Activated naive CD8-positive, alpha-beta T cell treated with anti-CD3 and anti-CD28 coated beads, Interleukin-2, amount 50 U/mL, for 24 hours (primary cell): ENCODE data around the gene ADAMTS16.

Experiments used
- ATAC-seq: fragments of 150-1000 bp; cut with Tn5 transposase; one replicate; pipeline ENCODE4 v1.10.0; 2021
- DNase-seq: peaks from one replicate; pipeline ENCODE4 v3.0.0; 2021
- H3K27ac Mint-ChIP-seq: one replicate; pipeline ENCODE4 v1.8.0; 2021; ENCODE audit warnings: mild to moderate bottlenecking, mixed read lengths
- H3K27me3 Mint-ChIP-seq: one replicate; pipeline ENCODE4 v1.8.0; 2021; ENCODE audit warnings: mixed read lengths
- H3K36me3 Mint-ChIP-seq: one replicate; pipeline ENCODE4 v1.8.0; 2021; ENCODE audit warnings: low read depth, mixed read lengths
- H3K4me1 Mint-ChIP-seq: one replicate; pipeline ENCODE4 v1.8.0; 2021; ENCODE audit warnings: mixed read lengths
- H3K4me3 Mint-ChIP-seq: one replicate; pipeline ENCODE4 v1.8.0; 2021; ENCODE audit warnings: mild to moderate bottlenecking, moderate library complexity, mixed read lengths
- H3K9me3 Mint-ChIP-seq: one replicate; pipeline ENCODE4 v1.8.0; 2021; ENCODE audit warnings: mixed read lengths

The ADAMTS16 gene

DNA sequence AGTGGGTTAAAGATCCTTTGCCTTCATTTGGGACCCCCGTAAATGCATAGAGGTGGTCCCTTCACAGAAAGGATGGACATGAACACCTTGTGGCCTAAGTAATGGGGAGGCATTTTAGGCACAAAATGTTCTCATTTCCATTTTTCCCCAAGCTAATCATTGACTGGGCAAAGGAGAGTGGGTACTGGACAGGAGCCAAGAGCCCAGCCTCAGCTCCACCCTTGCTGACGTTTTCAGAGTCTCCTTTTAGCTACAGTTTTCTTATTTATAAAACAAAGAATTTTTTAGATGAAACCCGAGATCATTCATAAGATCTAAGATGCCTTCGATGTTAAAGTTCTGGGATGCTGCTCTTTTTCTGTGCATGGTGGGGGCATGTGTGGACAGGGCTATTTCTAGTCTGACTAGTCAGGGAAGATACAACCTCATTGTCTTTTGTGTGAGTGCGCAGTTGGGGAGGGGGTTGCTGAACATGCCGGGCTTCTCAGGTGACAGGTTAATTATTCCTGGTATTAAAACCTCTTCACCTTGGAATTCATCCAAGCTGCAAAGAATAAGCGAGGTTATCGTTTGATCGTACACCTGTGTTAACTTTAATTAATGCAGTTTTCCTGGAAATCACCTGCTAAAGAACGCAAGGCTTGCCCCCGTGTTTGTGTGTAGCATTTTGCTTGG lies 48.4 kb downstream of the ADAMTS16 start:
- H3K4me1 Mint-ChIP-seq: no peaks in the 10 kb centered on the region
- no peak overlapping the region for H3K27ac Mint-ChIP-seq
- H3K9me3 Mint-ChIP-seq: no peaks in the 10 kb centered on the region
- no peaks in the 10 kb centered on the region for H3K36me3 Mint-ChIP-seq
- H3K27me3 Mint-ChIP-seq: no peaks in the 10 kb centered on the region
- ATAC-seq: no peak
- H3K4me3 Mint-ChIP-seq: no peak overlapping the region
- no peak for DNase-seq

DNA sequence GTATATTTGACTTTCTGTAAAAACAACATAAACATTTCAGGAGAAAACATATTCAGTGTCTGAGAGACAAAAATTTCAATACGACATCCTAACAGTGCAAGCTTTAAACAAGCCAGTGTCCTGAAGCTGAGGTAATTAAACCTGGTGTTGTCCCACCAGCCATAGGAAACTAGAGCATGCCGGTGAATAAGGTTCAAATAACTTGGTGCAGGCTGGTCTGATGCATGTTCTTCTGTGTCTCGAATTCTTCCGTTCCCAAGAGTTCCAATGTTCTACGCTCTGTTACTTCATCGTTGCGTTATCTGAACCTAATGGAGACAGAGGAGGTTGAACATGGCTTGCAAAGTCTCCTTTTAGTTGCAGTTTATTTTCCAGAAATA lies 48.9 kb downstream of the ADAMTS16 start:
- Mint-ChIP-seq H3K4me1 (no peaks in the 10 kb centered on the region), H3K36me3 (no peaks in the 10 kb centered on the region), H3K27me3 (no peaks in the 10 kb centered on the region), H3K27ac (no peak overlapping the region), H3K9me3 (no peaks in the 10 kb centered on the region), H3K4me3 (no peak overlapping the region)
- DNase-seq (no peak), ATAC-seq (no peak)

DNA sequence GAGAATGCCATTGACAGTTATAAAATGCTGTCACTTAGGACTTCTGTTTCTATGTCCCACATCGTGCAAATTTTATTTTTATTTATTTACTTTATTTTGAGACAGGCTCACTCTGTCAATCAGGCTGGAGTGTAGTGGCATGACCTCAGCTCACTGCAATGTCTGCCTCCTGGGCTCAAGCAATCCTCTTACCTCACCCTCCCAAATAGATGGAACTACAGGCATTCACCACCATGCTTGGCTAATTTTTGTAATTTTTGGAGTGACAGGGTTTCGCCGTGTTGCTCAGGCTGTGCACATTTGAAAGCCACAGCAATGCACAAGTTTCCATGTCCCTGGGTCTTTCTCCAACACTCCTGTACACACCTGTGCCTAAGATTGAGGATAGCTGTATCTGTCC lies 51.8 kb downstream of the ADAMTS16 start:
- H3K9me3 Mint-ChIP-seq: peaks cover 3% of the 10 kb centered on the region
- no peaks in the 10 kb centered on the region for H3K4me1 Mint-ChIP-seq
- H3K36me3 Mint-ChIP-seq: no peaks in the 10 kb centered on the region
- no peak overlapping the region for H3K4me3 Mint-ChIP-seq
- no peak for DNase-seq
- H3K27me3 Mint-ChIP-seq: no peaks in the 10 kb centered on the region
- ATAC-seq: no peak
- no peak overlapping the region for H3K27ac Mint-ChIP-seq

DNA sequence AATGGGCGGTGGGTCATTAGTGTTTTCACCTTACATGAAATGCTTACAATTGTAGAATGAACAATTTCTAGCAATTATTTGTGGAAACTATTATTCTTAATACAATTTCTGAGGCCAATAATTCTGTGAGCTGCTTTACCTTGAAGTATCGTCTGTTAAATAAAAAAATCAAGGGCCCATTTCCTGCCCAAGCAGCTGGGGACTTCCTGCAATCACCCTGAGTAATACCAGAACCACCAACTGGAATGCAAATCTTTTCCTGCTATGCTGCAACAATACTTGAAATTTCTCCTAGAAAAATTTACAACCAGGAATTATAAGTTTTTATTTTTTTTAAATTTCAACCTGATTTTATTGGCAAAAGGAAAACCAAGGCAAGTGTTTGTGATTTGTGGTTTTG lies 52.6 kb downstream of the ADAMTS16 start:
- H3K4me1 Mint-ChIP-seq: no peaks in the 10 kb centered on the region
- H3K9me3 Mint-ChIP-seq: peaks cover 3% of the 10 kb centered on the region
- DNase-seq: no peak
- H3K4me3 Mint-ChIP-seq: no peak overlapping the region
- no peaks in the 10 kb centered on the region for H3K36me3 Mint-ChIP-seq
- H3K27ac Mint-ChIP-seq: no peak overlapping the region
- ATAC-seq: no peak
- no peaks in the 10 kb centered on the region for H3K27me3 Mint-ChIP-seq

DNA sequence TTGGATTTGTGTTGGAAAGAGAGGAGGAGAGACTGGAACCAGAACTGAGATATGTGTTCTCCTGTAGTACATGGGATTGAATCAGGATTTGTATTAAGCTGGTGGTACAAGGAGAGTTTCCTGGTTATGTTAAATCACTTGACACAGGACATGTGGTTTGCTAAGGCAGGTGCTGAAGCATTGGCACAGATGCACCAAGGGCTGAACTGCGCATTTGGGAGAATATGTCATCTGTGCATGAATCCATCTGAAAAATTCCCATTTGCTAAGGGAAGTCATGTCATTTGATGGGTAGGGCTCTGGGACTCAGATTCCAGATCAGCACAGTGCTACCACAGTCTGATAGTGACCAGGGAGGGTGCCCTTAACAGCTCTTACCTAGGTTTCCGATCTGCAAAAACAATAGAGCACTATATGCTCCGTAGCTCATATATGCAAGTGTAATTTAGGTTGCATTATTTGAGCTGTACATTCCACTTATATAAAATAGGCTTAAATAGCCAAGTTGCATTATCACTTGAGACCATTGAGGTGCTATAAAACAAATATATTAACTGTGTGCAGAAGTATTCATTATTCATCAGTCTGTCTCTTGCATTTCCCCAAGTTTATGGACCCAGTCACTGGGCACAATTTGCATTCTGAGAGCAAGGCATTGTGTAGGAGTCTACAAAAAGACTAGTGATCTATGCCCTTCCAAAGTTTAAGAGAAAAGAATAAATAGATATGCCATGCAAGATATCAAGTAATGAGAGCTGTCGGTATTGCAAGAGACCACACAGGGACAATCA lies 55.2 kb downstream of the ADAMTS16 start:
- no peaks in the 10 kb centered on the region for H3K4me1 Mint-ChIP-seq

DNA sequence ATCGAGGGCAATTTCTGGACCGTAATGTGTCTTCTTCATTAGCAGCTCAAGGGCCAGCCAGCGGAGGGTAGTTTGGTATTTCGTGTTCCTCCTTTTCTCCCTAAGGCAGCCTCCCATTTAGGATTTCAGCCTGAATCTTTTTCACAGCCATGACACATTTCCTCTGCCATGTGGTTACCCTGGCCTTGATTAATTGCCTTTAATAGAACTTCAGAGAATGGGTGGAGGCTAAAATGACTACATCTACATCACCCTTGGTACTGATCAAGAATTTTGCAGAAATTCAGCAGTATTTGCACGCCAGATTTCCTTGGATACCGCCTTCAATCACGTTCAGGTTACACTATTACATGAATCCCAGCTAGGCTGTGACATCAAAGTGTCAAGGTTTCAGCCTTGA lies 58.0 kb downstream of the ADAMTS16 start:
- no peaks in the 10 kb centered on the region for H3K4me1 Mint-ChIP-seq
- no peak overlapping the region for H3K4me3 Mint-ChIP-seq
- H3K9me3 Mint-ChIP-seq: peaks cover 3% of the 10 kb centered on the region
- H3K36me3 Mint-ChIP-seq: no peaks in the 10 kb centered on the region
- H3K27ac Mint-ChIP-seq: no peak overlapping the region
- H3K27me3 Mint-ChIP-seq: no peaks in the 10 kb centered on the region
- ATAC-seq (no peak), DNase-seq (no peak)

More for the DNA sequence above, 55.2 kb downstream of the ADAMTS16 start:
- no peaks in the 10 kb centered on the region for H3K36me3 Mint-ChIP-seq
- peaks cover 3% of the 10 kb centered on the region for H3K9me3 Mint-ChIP-seq
- no peaks in the 10 kb centered on the region for H3K27me3 Mint-ChIP-seq
- ATAC-seq (no peak), DNase-seq (no peak)
- H3K4me3 Mint-ChIP-seq: no peak overlapping the region
- H3K27ac Mint-ChIP-seq: no peak overlapping the region

DNA sequence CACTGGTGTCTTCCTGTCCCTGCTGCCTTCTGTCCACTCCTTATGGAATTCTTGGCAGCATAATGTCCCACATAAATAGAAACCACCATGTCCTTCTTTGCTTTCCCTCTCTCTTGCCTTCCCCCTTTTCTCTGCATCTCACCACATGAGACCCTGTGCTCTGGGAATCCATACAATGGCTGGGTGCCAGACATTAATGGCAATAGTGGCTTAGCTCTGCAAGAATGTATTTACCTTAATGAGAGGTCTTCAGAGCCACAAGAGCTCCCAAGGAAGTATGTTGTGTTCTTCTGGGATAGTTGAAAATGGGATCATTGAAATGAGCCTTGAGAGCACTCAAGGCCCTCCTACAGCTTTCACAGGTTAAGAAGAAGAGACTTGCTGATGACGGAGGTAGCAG lies 58.7 kb downstream of the ADAMTS16 start:
- Mint-ChIP-seq H3K4me3 (no peak overlapping the region), H3K27ac (no peak overlapping the region), H3K27me3 (no peaks in the 10 kb centered on the region), H3K36me3 (no peaks in the 10 kb centered on the region), H3K4me1 (no peaks in the 10 kb centered on the region), H3K9me3 (peaks cover 3% of the 10 kb centered on the region)
- no peak for DNase-seq
- no peak for ATAC-seq

DNA sequence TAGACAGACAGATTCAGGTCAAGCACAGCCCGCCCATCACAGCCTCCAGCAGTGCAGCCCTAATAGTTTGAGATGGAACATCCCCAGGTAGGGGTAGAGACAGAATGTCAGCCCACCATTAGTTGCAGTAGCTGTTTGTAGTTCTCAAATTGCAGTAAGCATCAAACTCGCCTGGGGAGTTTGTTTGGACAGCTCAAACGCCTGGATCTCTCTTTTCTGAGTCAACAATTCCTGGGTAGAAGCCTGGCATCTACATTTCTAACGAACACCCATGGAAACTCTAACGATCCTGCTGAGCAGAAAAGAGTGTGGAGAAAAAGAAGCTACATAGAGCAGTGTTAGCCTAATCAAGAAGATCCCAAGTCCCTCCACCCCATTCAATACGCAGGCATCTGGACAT lies 59.4 kb downstream of the ADAMTS16 start:
- DNase-seq (no peak), ATAC-seq (no peak)
- H3K27ac Mint-ChIP-seq: no peak overlapping the region
- H3K9me3 Mint-ChIP-seq: peaks cover 3% of the 10 kb centered on the region
- H3K27me3 Mint-ChIP-seq: no peaks in the 10 kb centered on the region
- no peaks in the 10 kb centered on the region for H3K4me1 Mint-ChIP-seq
- no peaks in the 10 kb centered on the region for H3K36me3 Mint-ChIP-seq
- H3K4me3 Mint-ChIP-seq: no peak overlapping the region

DNA sequence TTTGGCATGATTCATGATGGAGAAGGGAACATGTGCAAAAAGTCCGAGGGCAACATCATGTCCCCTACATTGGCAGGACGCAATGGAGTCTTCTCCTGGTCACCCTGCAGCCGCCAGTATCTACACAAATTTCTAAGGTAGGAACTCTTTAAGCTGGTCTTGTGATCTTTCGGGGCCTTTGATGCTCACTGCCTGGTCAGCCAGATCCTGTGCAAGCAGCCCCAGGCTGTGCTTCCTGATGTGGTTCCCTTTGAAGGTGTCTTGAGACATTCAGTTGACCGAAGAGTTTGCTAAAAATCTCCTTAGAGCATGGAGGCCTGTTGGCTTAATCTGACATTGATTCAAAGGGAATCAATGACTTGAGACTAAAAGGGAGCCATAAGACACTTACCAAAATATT lies 60.0 kb downstream of the ADAMTS16 start:
- no peak for ATAC-seq
- no peaks in the 10 kb centered on the region for H3K36me3 Mint-ChIP-seq
- DNase-seq: no peak
- no peak overlapping the region for H3K27ac Mint-ChIP-seq
- no peaks in the 10 kb centered on the region for H3K4me1 Mint-ChIP-seq
- peaks cover 3% of the 10 kb centered on the region for H3K9me3 Mint-ChIP-seq
- H3K27me3 Mint-ChIP-seq: no peaks in the 10 kb centered on the region
- H3K4me3 Mint-ChIP-seq: no peak overlapping the region

DNA sequence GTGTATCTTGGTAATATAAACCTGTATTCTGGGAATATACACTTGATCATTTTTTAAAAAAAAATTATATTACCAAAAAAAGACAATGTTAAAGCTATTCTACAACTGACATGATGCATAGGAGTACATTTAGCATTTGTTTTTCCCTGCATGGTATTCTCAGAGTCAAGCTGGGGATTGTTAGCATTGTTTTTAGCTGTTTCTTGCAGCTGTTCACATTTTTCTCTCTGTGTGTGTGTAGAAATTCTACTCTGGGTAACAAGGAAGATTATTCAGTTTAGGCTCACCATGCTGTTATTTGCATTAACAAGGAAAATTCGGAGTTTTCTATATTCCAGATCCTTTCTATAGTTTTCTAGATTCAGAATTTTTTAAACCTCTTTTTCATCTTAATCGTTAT lies 62.2 kb downstream of the ADAMTS16 start:
- no peaks in the 10 kb centered on the region for H3K4me1 Mint-ChIP-seq
- peaks cover 4% of the 10 kb centered on the region for H3K9me3 Mint-ChIP-seq
- no peak overlapping the region for H3K27ac Mint-ChIP-seq
- H3K27me3 Mint-ChIP-seq: no peaks in the 10 kb centered on the region
- H3K36me3 Mint-ChIP-seq: no peaks in the 10 kb centered on the region
- no peak overlapping the region for H3K4me3 Mint-ChIP-seq
- ATAC-seq (no peak), DNase-seq (no peak)

DNA sequence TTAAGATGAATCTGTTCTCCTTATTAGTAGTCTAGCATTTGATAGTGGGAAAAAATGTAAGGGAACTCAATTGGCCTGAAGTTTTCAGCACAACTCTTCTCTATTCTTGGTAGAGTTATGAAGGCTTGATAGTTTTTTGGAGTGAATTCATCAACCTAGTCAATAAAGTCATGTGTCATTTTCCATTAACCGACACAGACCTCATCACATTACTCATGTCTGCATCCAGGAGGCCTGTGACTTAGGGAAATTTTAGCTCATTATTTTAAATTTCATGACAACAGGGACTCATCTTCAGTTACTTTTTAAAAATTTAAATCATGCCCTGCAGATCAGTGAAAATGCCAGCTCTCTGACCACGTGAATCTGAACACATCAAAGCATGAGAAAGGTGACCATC lies 63.3 kb downstream of the ADAMTS16 start:
- Mint-ChIP-seq H3K4me1 (no peaks in the 10 kb centered on the region), H3K27ac (no peak overlapping the region), H3K36me3 (no peaks in the 10 kb centered on the region), H3K9me3 (peaks cover 4% of the 10 kb centered on the region), H3K27me3 (no peaks in the 10 kb centered on the region), H3K4me3 (no peak overlapping the region)
- no peak for DNase-seq
- ATAC-seq: no peak

DNA sequence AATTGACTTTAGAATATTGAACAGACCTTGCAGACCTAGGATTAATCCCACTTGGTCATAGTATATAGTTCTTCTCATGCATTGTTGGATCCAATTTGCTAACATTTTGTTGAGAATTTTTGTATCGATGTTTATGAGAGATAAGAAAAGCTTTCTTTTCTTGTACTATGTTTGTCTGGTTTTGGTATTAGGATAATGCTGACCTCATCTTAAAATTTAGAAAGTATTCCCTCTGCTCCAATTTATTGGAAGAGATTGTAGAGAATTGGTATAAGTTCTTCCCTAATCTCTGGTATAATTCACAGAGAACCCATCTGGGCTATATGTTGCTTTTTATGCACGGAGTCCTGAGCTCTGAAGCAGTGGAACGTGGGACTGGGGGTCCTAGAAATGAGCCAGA lies 67.7 kb downstream of the ADAMTS16 start:
- H3K36me3 Mint-ChIP-seq: no peaks in the 10 kb centered on the region
- H3K9me3 Mint-ChIP-seq: peaks cover 4% of the 10 kb centered on the region
- H3K27ac Mint-ChIP-seq: no peak overlapping the region
- DNase-seq (no peak), ATAC-seq (no peak)
- H3K27me3 Mint-ChIP-seq: no peaks in the 10 kb centered on the region
- no peak overlapping the region for H3K4me3 Mint-ChIP-seq
- no peaks in the 10 kb centered on the region for H3K4me1 Mint-ChIP-seq

DNA sequence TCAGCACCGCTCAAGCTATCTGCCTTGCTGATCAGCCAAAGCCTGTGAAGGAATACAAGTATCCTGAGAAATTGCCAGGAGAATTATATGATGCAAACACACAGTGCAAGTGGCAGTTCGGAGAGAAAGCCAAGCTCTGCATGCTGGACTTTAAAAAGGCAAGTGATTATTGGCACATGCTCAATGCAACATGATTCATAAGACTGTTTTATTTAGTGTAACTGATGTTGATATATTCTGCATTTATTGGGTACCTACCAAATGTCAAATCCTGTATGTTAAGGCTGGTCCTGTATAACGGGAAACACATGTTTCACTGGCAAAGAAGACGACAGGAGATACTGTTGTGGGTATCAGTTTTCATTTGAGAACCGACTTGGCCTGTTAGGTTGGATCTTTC lies 69.0 kb downstream of the ADAMTS16 start:
- H3K9me3 Mint-ChIP-seq: peaks cover 4% of the 10 kb centered on the region
- ATAC-seq: no peak
- no peaks in the 10 kb centered on the region for H3K36me3 Mint-ChIP-seq
- H3K4me1 Mint-ChIP-seq: no peaks in the 10 kb centered on the region
- no peaks in the 10 kb centered on the region for H3K27me3 Mint-ChIP-seq
- no peak overlapping the region for H3K27ac Mint-ChIP-seq
- DNase-seq: no peak
- H3K4me3 Mint-ChIP-seq: no peak overlapping the region

DNA sequence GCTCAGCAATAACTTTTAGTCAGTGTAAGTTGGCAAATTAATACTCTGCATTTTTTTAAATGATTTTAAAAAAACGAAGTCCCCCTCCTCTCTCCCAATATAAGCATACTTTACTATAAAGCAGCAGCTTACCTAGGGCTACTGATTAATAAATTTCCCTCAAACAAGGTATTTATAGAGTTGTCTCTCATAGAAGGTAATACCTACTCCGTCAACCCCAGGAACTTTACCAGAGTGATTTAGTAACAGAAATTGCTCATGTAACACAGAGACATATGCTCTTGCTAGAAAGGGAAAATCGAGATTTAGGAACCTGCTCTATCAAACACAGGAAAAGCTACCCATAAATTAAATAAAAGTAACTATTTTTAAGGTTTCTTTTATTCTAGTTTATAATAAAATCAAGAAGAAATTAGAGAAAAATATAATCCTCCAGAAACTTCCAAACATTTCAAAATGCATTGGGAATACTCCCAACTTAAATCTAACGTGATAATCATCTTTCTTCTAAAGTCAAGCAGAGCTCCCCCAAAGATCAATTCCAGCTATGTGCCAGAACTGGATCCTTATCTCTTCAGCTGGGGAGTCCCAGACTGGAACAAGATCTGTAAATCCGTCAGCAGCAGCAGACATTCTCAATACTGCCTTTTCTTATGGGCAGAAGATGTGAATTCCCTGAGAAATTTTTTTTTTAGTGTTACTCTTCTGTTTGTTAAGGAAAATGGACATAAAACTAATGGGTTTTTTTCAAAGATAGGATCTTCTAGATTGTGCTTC lies 69.6 kb downstream of the ADAMTS16 start:
- Mint-ChIP-seq H3K36me3 (no peaks in the 10 kb centered on the region), H3K27me3 (no peaks in the 10 kb centered on the region), H3K4me1 (no peaks in the 10 kb centered on the region), H3K27ac (no peak overlapping the region), H3K9me3 (peaks cover 4% of the 10 kb centered on the region), H3K4me3 (no peak overlapping the region)
- ATAC-seq (no peak), DNase-seq (no peak)

DNA sequence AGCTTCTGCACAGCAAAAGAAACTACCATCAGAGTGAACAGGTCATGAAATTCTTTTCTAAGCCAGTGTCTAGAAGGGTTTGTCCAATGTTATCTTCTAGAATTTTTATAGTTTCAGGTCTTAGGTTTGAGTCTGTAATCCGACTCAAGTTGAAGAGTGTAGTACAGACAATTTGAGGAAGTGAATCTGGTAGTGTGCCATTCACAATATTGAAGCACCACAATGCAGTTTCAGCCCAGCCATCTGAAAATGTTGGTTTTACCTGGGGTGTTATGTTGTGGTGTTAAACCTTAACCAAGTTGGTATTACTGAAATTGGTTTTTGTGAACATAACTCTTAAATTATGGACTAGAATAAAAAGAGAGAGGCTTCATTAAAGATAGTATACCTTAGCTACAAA lies 77.2 kb downstream of the ADAMTS16 start:
- no peaks in the 10 kb centered on the region for H3K36me3 Mint-ChIP-seq
- no peak overlapping the region for H3K27ac Mint-ChIP-seq
- DNase-seq: no peak
- H3K4me3 Mint-ChIP-seq: no peak overlapping the region
- no peak for ATAC-seq
- no peaks in the 10 kb centered on the region for H3K9me3 Mint-ChIP-seq
- H3K4me1 Mint-ChIP-seq: no peaks in the 10 kb centered on the region
- no peaks in the 10 kb centered on the region for H3K27me3 Mint-ChIP-seq
